NCI-H2227 (cell line): ENCODE results near the gene TRAPPC6A.
A peak's percentile ranks its signal among the peaks of the same experiment; 100 is the strongest.

ENCODE experiments used
- DNase-seq: peaks from one replicate; lab custom pipeline; 2025; ENCODE audit not compliant: unreplicated experiment; lab: John Stamatoyannopoulos, UW

Gene TRAPPC6A

GRCh38 chr19:45150180-45150579 lies 27.9 kb downstream of the TRAPPC6A start:
- no peak for DNase-seq

GRCh38 chr19:45149129-45149528 lies 28.9 kb downstream of the TRAPPC6A start:
- no peak for DNase-seq

GRCh38 chr19:45147835-45148676 lies 30.0 kb downstream of the TRAPPC6A start:
- DNase-seq: no peak

GRCh38 chr19:45146741-45147205 lies 31.3 kb downstream of the TRAPPC6A start:
- no peak for DNase-seq

- DNase-seq: no peak
Measured at GRCh38 chr19:45146251-45146650, 31.8 kb downstream of the TRAPPC6A start.

- no peak for DNase-seq
Measured at GRCh38 chr19:45145270-45146189, 32.5 kb downstream of the TRAPPC6A start.

- DNase-seq: no peak
Measured at GRCh38 chr19:45144431-45145269, 33.4 kb downstream of the TRAPPC6A start.

GRCh38 chr19:45142726-45143110 lies 35.3 kb downstream of the TRAPPC6A start:
- DNase-seq: no peak

GRCh38 chr19:45142016-45142725 lies 35.9 kb downstream of the TRAPPC6A start:
- no peak for DNase-seq

- DNase-seq: no peak
Measured at GRCh38 chr19:45141203-45141900, 36.7 kb downstream of the TRAPPC6A start.

GRCh38 chr19:45140533-45140932 lies 37.5 kb downstream of the TRAPPC6A start:
- DNase-seq: no peak

- DNase-seq: no peak
Measured at GRCh38 chr19:45140144-45140503, 37.9 kb downstream of the TRAPPC6A start.

GRCh38 chr19:45139286-45140143 lies 38.5 kb downstream of the TRAPPC6A start:
- no peak for DNase-seq

- no peak for DNase-seq
Measured at GRCh38 chr19:45138303-45138751, 39.7 kb downstream of the TRAPPC6A start.

- DNase-seq: peak; percentile 53
Measured at GRCh38 chr19:45137179-45137761, 40.8 kb downstream of the TRAPPC6A start.

- no peak for DNase-seq
Measured at GRCh38 chr19:45136507-45137178, 41.4 kb downstream of the TRAPPC6A start.

GRCh38 chr19:45135176-45135885 lies 42.7 kb downstream of the TRAPPC6A start:
- DNase-seq: no peak
